ENCODE measurements around the gene DSCAM.
"Not testable (repeated sequence)": the region's sequence is repeated elsewhere in the genome, so short reads cannot be mapped to it uniquely, and the experiment has no call there.

DSCAM gene

GRCh38 chr21:40846587-40847411, at the start of gene DSCAM:
Gene DSCAM, minus strand, starts transcription at chr21:40847158. Its CDS starts 497 bp downstream, at chr21:40846661.
- Mint-ChIP-seq H3K36me3 (no peaks in the 10 kb centered on the region), H3K4me1 (no peaks in the 10 kb centered on the region), H3K9me3 (peaks cover 4% of the 10 kb centered on the region), H3K27ac (no peak within 1 kb of the TSS), H3K4me3 (no peak within 1 kb of the TSS)
- DNase-seq (ENCODE audit: low spot score in 2 of 2) (no peak), ATAC-seq (no peak)

- not testable (repeated sequence) for H3K4me3 Mint-ChIP-seq; DNase-seq (ENCODE audit: low spot score in 2 of 2); H3K4me1 Mint-ChIP-seq; H3K27ac Mint-ChIP-seq; ATAC-seq; H3K36me3 Mint-ChIP-seq
- peaks cover 12% of the 10 kb centered on the region for H3K9me3 Mint-ChIP-seq
Observed at GRCh38 chr21:40895697-40896096, 48.7 kb upstream of the DSCAM start.

- no peaks in the 10 kb centered on the region for H3K4me1 Mint-ChIP-seq
- peaks cover 12% of the 10 kb centered on the region for H3K9me3 Mint-ChIP-seq
- H3K4me3 Mint-ChIP-seq, result no peak overlapping the region
- H3K36me3 Mint-ChIP-seq, result no peaks in the 10 kb centered on the region
- DNase-seq (ENCODE audit: low spot score in 2 of 2), result no peak
- ATAC-seq, result no peak
- no peak overlapping the region for H3K27ac Mint-ChIP-seq
Observed at GRCh38 chr21:40886931-40887330, 40.0 kb upstream of the DSCAM start.

GRCh38 chr21:40886006-40886405, 39.0 kb upstream of the DSCAM start:
- DNase-seq (ENCODE audit: low spot score in 2 of 2), result no peak
- H3K36me3 Mint-ChIP-seq, result no peaks in the 10 kb centered on the region
- H3K4me1 Mint-ChIP-seq, result no peaks in the 10 kb centered on the region
- peaks cover 12% of the 10 kb centered on the region for H3K9me3 Mint-ChIP-seq
- no peak overlapping the region for H3K4me3 Mint-ChIP-seq
- no peak overlapping the region for H3K27ac Mint-ChIP-seq
- ATAC-seq, result no peak

GRCh38 chr21:40882192-40882915, 35.4 kb upstream of the DSCAM start:
- no peaks in the 10 kb centered on the region for H3K4me1 Mint-ChIP-seq
- DNase-seq (ENCODE audit: low spot score in 2 of 2) (no peak), ATAC-seq (no peak)
- no peak overlapping the region for H3K4me3 Mint-ChIP-seq
- peaks cover 7% of the 10 kb centered on the region for H3K9me3 Mint-ChIP-seq
- no peaks in the 10 kb centered on the region for H3K36me3 Mint-ChIP-seq
- H3K27ac Mint-ChIP-seq, result no peak overlapping the region

- H3K27ac Mint-ChIP-seq, result no peak overlapping the region
- no peak overlapping the region for H3K4me3 Mint-ChIP-seq
- no peaks in the 10 kb centered on the region for H3K36me3 Mint-ChIP-seq
- ATAC-seq, result no peak
- no peaks in the 10 kb centered on the region for H3K4me1 Mint-ChIP-seq
- peaks cover 9% of the 10 kb centered on the region for H3K9me3 Mint-ChIP-seq
- DNase-seq (ENCODE audit: low spot score in 2 of 2), result no peak
Observed at GRCh38 chr21:40881767-40882166, 34.8 kb upstream of the DSCAM start.

- DNase-seq (ENCODE audit: low spot score in 2 of 2) (no peak), ATAC-seq (no peak)
- Mint-ChIP-seq H3K9me3 (peaks cover 17% of the 10 kb centered on the region), H3K27ac (no peak overlapping the region), H3K4me1 (no peaks in the 10 kb centered on the region), H3K4me3 (no peak overlapping the region), H3K36me3 (no peaks in the 10 kb centered on the region)
Observed at GRCh38 chr21:40871099-40871498, 24.1 kb upstream of the DSCAM start.

GRCh38 chr21:40863839-40864238, 16.9 kb upstream of the DSCAM start:
- no peaks in the 10 kb centered on the region for H3K36me3 Mint-ChIP-seq
- no peak overlapping the region for H3K4me3 Mint-ChIP-seq
- no peak for ATAC-seq
- no peaks in the 10 kb centered on the region for H3K4me1 Mint-ChIP-seq
- H3K9me3 Mint-ChIP-seq, result peaks cover 12% of the 10 kb centered on the region
- no peak overlapping the region for H3K27ac Mint-ChIP-seq
- no peak for DNase-seq (ENCODE audit: low spot score in 2 of 2)

GRCh38 chr21:40858517-40858916, 11.6 kb upstream of the DSCAM start:
- Mint-ChIP-seq H3K4me1 (no peaks in the 10 kb centered on the region), H3K4me3 (no peak overlapping the region), H3K27ac (no peak overlapping the region), H3K9me3 (peaks cover 7% of the 10 kb centered on the region), H3K36me3 (no peaks in the 10 kb centered on the region)
- no peak for DNase-seq (ENCODE audit: low spot score in 2 of 2)
- ATAC-seq, result no peak

- no peak for DNase-seq (ENCODE audit: low spot score in 2 of 2)
- ATAC-seq, result no peak
- no peak overlapping the region for H3K27ac Mint-ChIP-seq
- H3K9me3 Mint-ChIP-seq, result no peaks in the 10 kb centered on the region
- no peaks in the 10 kb centered on the region for H3K36me3 Mint-ChIP-seq
- H3K4me3 Mint-ChIP-seq, result no peak overlapping the region
- no peaks in the 10 kb centered on the region for H3K4me1 Mint-ChIP-seq
Observed at GRCh38 chr21:40853956-40854688, 7.2 kb upstream of the DSCAM start.

GRCh38 chr21:40852563-40852962, 5.6 kb upstream of the DSCAM start:
- ATAC-seq (no peak), DNase-seq (ENCODE audit: low spot score in 2 of 2) (no peak)
- H3K9me3 Mint-ChIP-seq, result no peaks in the 10 kb centered on the region
- H3K27ac Mint-ChIP-seq, result no peak overlapping the region
- H3K4me3 Mint-ChIP-seq, result no peak overlapping the region
- H3K36me3 Mint-ChIP-seq, result no peaks in the 10 kb centered on the region
- H3K4me1 Mint-ChIP-seq, result no peaks in the 10 kb centered on the region

- Mint-ChIP-seq H3K9me3 (no peaks in the 10 kb centered on the region), H3K4me3 (no peak overlapping the region), H3K4me1 (no peaks in the 10 kb centered on the region), H3K36me3 (no peaks in the 10 kb centered on the region), H3K27ac (no peak overlapping the region)
- DNase-seq (ENCODE audit: low spot score in 2 of 2), result no peak
- ATAC-seq, result no peak
Observed at GRCh38 chr21:40851749-40852148, 4.8 kb upstream of the DSCAM start.

- H3K36me3 Mint-ChIP-seq, result no peaks in the 10 kb centered on the region
- H3K27ac Mint-ChIP-seq, result no peak overlapping the region
- no peak overlapping the region for H3K4me3 Mint-ChIP-seq
- no peaks in the 10 kb centered on the region for H3K9me3 Mint-ChIP-seq
- ATAC-seq (no peak), DNase-seq (ENCODE audit: low spot score in 2 of 2) (no peak)
- no peaks in the 10 kb centered on the region for H3K4me1 Mint-ChIP-seq
Observed at GRCh38 chr21:40850071-40850470, 3.1 kb upstream of the DSCAM start.

- no peaks in the 10 kb centered on the region for H3K9me3 Mint-ChIP-seq
- no peaks in the 10 kb centered on the region for H3K4me1 Mint-ChIP-seq
- no peak for ATAC-seq
- DNase-seq (ENCODE audit: low spot score in 2 of 2), result no peak
- H3K27ac Mint-ChIP-seq, result no peak overlapping the region
- H3K4me3 Mint-ChIP-seq, result no peak overlapping the region
- H3K36me3 Mint-ChIP-seq, result no peaks in the 10 kb centered on the region
Observed at GRCh38 chr21:40847951-40848350, 993 bp upstream of the DSCAM start.

GRCh38 chr21:40846103-40846502, 855 bp downstream of the DSCAM start:
- no peaks in the 10 kb centered on the region for H3K36me3 Mint-ChIP-seq
- no peak for ATAC-seq
- DNase-seq (ENCODE audit: low spot score in 2 of 2), result no peak

More at GRCh38 chr21:40846103-40846502, 855 bp downstream of the DSCAM start:
- Mint-ChIP-seq H3K4me3 (no peak overlapping the region), H3K9me3 (peaks cover 6% of the 10 kb centered on the region), H3K27ac (no peak overlapping the region), H3K4me1 (no peaks in the 10 kb centered on the region)

All from stimulated activated effector memory CD8-positive, alpha-beta T cell treated with anti-CD3 and anti-CD28 coated beads, Interleukin-12 subunit alpha, Interleukin-12 subunit beta, amount 100 ng/mL, for 72 hours (primary cell).